Right lobe of liver (tissue), 6 donors: ENCODE measurements around the gene CCL13. TPM values are rescaled to one million over a fixed set of nuclear protein-coding genes. Genes with fewer than 3 reads are reported as not detected.

ENCODE experiments used
- ATAC-seq, 4 donors: fragments of 200-7000 bp; cut with Tn5 transposase; one replicate each; pipeline ENCODE4 v1.9.1; 2020; ENCODE audit warnings: mild to moderate bottlenecking in 4 of 4, moderate library complexity in 4 of 4
- DNase-seq, 3 donors: peaks; one replicate each; pipeline ENCODE4 v3.0.0-alpha.2; 2020
- H3K27ac ChIP-seq, 3 donors: fragments of 200-600 bp; one replicate each; pipeline ENCODE4 v1.8.0; 2022
- H3K27me3 ChIP-seq, 2 donors: fragments of 200-600 bp; one replicate each; pipeline ENCODE4 v1.8.0; 2022
- H3K36me3 ChIP-seq, 4 donors: fragments of 200-600 bp; sonication (generic) in 1 of 4; one replicate each; pipeline versions ENCODE4 v1.5.1 to v1.8.0; 2017 to 2022; ENCODE audit warnings: control low read depth in 1 of 4
- H3K4me1 ChIP-seq, 4 donors: fragments of 200-600 bp; sonication (generic) in 1 of 4; one replicate each; pipeline versions ENCODE4 v1.5.1 to v1.8.0; 2017 to 2022; ENCODE audit warnings: control low read depth in 1 of 4
- H3K4me3 ChIP-seq, 3 donors: fragments of 200-600 bp; one replicate each; pipeline ENCODE4 v1.8.0; 2022
- H3K9me3 ChIP-seq, 4 donors: fragments of 200-600 bp; sonication (generic) in 1 of 4; one replicate each; pipeline versions ENCODE4 v1.5.1 to v1.8.0; 2017 to 2022; ENCODE audit warnings: control low read depth in 1 of 4
- CTCF ChIP-seq, 4 donors: fragments of 200-600 bp in 3 of 4; fragments of 450-650 bp in 1 of 4; IDR thresholded peaks; one replicate each; pipeline versions ENCODE4 v1.5.1 to v1.8.0; 2016 to 2022; ENCODE audit warnings: antibody characterized with exemption in 4 of 4, mild to moderate bottlenecking in 2 of 4
- POLR2A ChIP-seq: fragments of 450-650 bp; IDR thresholded peaks from one replicate; pipeline ENCODE4 v1.6.1; 2017; ENCODE audit warnings: antibody characterized with exemption, mild to moderate bottlenecking
- WGBS: methylation state at CpG from one replicate; pipeline ENCODE4 v1.1.6; 2018; ENCODE audit warnings: low coverage, low lambda C conversion rate; ENCODE audit not compliant: insufficient coverage; ENCODE audit errors: missing lambda C conversion rate; 5-methylcytosine and 5-hydroxymethylcytosine counted together
- intact Hi-C, 2 donors: fragments of 100-400 bp; cut with DNase I; formaldehyde crosslinking; loops; one replicate each; pipeline versions ENCODE4 v1.11.2 to v1.14.1; 2022
- total RNA-seq, 6 experiments: library from RNA; depleted of rRNA in 2 of 6; stranded (reverse); fragments of >200 nt in 2 of 6; fragmentation: NEBNext Ultra II Directional in 3 of 6; extraction: Animal tissue kit (Norgen Biotek cat#: 25700) in 3 of 6; gene quantifications; one replicate each; pipeline versions ENCODE4 v1.1.0 to v1.2.4, GENCODE V29; 2016 to 2023
- donor health status: DM: no; HTN: yes; CAD: no.
- donor health status: DM: no; HTN: no; CAD: no.
- donor health status: DM: no; HTN: no; CAD: no.
- donor health status: DM: no; HTN: yes; CAD: no.
- donor health status: DM: no; HTN: yes; CAD: no.

The CCL13 gene
- total RNA-seq, 6 experiments from 2014 or later = 0.27 TPM; not detected in 5

- intact Hi-C loops = no loop called here
- TF ChIP-seq POLR2A (no peak), CTCF (IDR thresholded peaks at IDR 0.05) (no peak)
- 79% methylated on average over 3 of the region's 3 CpGs for WGBS
- Histone ChIP-seq H3K36me3 (no peaks in the 10 kb centered on the region), H3K4me3 (no peak overlapping the region), H3K27me3 (no peaks in the 10 kb centered on the region), H3K9me3 (no peaks in the 10 kb centered on the region), H3K27ac (no peak overlapping the region), H3K4me1 (peaks cover 0 to 22% (median 7%) of the 10 kb centered on the region in 4 donors)
- DNase-seq (no peak), ATAC-seq (no peak)
These were observed 14.7 kb downstream of the CCL13 start for GRCh38 chr17:34370997-34371395.

- DNase-seq (no peak), ATAC-seq (no peak)
- Histone ChIP-seq H3K36me3 (no peaks in the 10 kb centered on the region), H3K27me3 (no peaks in the 10 kb centered on the region), H3K27ac (no peak overlapping the region), H3K9me3 (no peaks in the 10 kb centered on the region), H3K4me1 (peaks cover 0 to 22% (median 7%) of the 10 kb centered on the region in 4 donors), H3K4me3 (no peak overlapping the region)
- WGBS = 83% methylated on average over 2 of the region's 3 CpGs
- no peak for TF ChIP-seq POLR2A
- no peak for TF ChIP-seq CTCF (IDR thresholded peaks at IDR 0.05)
- intact Hi-C loops = no loop called here
These were observed 15.3 kb downstream of the CCL13 start for GRCh38 chr17:34371405-34372100.

GRCh38 chr17:34374457-34374856 is 18.2 kb downstream of the CCL13 start:
- WGBS = 74% methylated on average over 5 of the region's 5 CpGs
- TF ChIP-seq CTCF (IDR thresholded peaks at IDR 0.05) (no peak), POLR2A (no peak)
- no peaks in the 10 kb centered on the region for H3K27me3 ChIP-seq
- DNase-seq (no peak), ATAC-seq (no peak)
- no peaks in the 10 kb centered on the region for H3K36me3 ChIP-seq
- H3K27ac ChIP-seq = no peak overlapping the region
- H3K9me3 ChIP-seq = no peaks in the 10 kb centered on the region
- no peak overlapping the region for H3K4me3 ChIP-seq
- peaks cover 0 to 5% (median under 1%) of the 10 kb centered on the region in 4 donors for H3K4me1 ChIP-seq
- intact Hi-C loops = no loop called here

GRCh38 chr17:34375426-34375997 is 19.2 kb downstream of the CCL13 start:
- ATAC-seq = peak in 1 of 4 donors; percentile 17
- TF ChIP-seq CTCF (IDR thresholded peaks at IDR 0.05) (no peak), POLR2A (no peak)
- Histone ChIP-seq H3K9me3 (no peaks in the 10 kb centered on the region), H3K4me1 (no peaks in the 10 kb centered on the region), H3K36me3 (no peaks in the 10 kb centered on the region), H3K4me3 (no peak overlapping the region), H3K27ac (no peak overlapping the region), H3K27me3 (no peaks in the 10 kb centered on the region)
- WGBS = 83% methylated on average over 9 of the region's 11 CpGs
- DNase-seq = no peak
- intact Hi-C loops = no loop called here
